GM21381 (cell line): ENCODE measurements around the gene HMGXB3.

Experiments
- ATAC-seq: cut with Tn5 transposase; IDR thresholded peaks from one replicate; pipeline ENCODE4 v1.9.1; 2021; ENCODE audit warnings: mild to moderate bottlenecking, moderate library complexity; ENCODE audit not compliant: unreplicated experiment

Gene HMGXB3

GRCh38 chr5:150052226-150052955 lies 51.9 kb downstream of the HMGXB3 start:
- ATAC-seq: no peak

DNA sequence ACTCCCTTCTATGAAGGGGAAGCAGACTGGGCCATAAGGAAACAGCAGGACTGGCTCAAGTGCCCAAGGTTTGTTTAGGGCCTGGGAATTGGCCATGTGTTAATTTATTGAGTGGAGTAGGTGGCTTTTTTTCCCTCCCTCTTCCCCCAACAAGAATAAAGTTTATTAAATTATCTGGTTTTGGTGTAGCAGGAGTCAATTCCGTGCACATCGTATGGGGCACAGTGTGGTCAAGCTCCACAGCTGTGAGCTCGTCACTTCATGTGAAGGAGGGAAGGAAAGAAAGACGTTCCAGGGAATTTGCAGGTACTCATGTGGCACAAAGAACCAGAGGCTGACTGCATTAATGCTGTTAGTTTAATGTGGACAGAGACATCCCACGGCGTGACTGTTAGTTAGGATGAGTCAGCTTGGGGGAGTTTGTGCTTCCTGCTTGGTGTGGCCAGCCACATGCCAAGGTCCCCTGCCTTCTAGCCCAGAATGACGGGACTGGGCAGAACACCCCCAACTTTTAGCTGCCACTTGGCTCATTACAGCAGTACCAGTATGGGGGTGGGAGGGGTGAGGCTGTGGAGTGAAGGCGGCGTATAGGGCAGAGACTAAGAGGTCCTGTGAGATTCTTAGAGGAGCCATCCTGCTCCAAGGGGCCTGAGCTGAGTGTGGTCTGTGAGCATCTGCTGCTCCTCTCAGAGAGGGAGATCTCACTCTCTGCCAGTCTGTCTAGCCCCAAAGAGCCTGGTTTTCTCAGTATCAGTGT lies 52.6 kb downstream of the HMGXB3 start:
- ATAC-seq: no peak

GRCh38 chr5:150053713-150054392 lies 53.3 kb downstream of the HMGXB3 start:
- ATAC-seq: no peak

DNA sequence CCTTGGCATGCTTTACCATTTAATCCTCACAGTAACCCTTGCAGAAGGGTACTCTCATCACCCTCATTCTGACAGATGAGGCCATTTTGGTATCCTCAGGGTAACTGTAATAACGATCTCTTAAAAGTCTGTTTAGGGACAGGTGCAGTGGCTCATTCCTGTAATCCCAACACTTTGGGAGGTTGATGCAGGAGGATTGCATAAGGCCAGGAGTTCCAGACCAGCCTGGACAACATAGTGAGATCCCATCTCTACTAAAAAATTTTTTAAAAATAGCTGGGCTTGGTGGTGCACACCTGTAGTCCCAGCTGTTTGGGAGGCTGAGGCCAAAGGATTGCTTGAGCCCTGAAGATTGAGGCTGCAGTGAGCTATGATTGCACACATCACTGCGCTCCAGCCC lies 54.0 kb downstream of the HMGXB3 start:
- ATAC-seq: no peak

- ATAC-seq: no peak
Measured at GRCh38 chr5:150055326-150056074, 55.0 kb downstream of the HMGXB3 start.

GRCh38 chr5:150056075-150056443 lies 55.5 kb downstream of the HMGXB3 start:
- ATAC-seq: no peak

GRCh38 chr5:150057052-150057451 lies 56.5 kb downstream of the HMGXB3 start:
- no peak for ATAC-seq

- ATAC-seq: no peak
Measured at GRCh38 chr5:150057511-150057910, 57.0 kb downstream of the HMGXB3 start.

GRCh38 chr5:150057996-150058395 lies 57.5 kb downstream of the HMGXB3 start:
- no peak for ATAC-seq

GRCh38 chr5:150058480-150059126 lies 58.1 kb downstream of the HMGXB3 start:
- no peak for ATAC-seq

- no peak for ATAC-seq
Measured at GRCh38 chr5:150059623-150060022, 59.1 kb downstream of the HMGXB3 start.

GRCh38 chr5:150060471-150060870 lies 59.9 kb downstream of the HMGXB3 start:
- no peak for ATAC-seq

- ATAC-seq: no peak
Measured at GRCh38 chr5:150061538-150061995, 61.0 kb downstream of the HMGXB3 start.

- no peak for ATAC-seq
Measured at GRCh38 chr5:150062216-150062922, 61.8 kb downstream of the HMGXB3 start.

- ATAC-seq: no peak
Measured at GRCh38 chr5:150063638-150064037, 63.1 kb downstream of the HMGXB3 start.

DNA sequence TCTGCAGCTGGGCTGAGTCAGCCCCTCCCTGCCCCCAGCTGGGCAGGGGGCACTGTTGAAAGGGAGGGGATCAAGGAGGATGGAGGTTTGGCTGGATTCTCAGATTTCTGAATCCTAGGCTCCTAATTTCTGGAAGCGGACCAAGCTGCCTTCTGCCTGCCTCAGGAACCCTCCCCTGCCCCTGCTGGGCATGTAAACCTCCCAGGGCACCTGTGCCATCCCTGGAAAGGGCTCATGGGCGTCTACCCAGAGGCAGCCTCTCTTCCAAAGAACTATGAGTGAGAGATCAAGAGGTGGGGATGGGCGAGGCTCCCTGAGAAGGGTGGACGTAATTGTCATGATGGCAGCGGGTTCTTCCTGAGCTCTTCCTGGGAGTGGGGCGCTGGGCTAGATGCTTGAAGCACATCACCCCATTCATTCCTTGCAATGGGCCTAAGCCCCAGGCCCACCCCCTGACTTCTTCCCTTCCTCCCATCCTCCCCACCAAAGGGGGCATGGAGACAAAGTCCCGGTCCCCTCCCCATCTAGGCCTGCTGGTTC lies 64.2 kb downstream of the HMGXB3 start:
- ATAC-seq: no peak

- no peak for ATAC-seq
Measured at GRCh38 chr5:150065346-150065745, 64.8 kb downstream of the HMGXB3 start.

- no peak for ATAC-seq
Measured at GRCh38 chr5:150065886-150066285, 65.3 kb downstream of the HMGXB3 start.

GRCh38 chr5:150066436-150066835 lies 65.9 kb downstream of the HMGXB3 start:
- ATAC-seq: no peak
